Hematopoietic multipotent progenitor cell treated with erythropoietin and hydrocortisone succinate and interleukin-3 and kit ligand, for 6 days (in vitro differentiated cells): ENCODE measurements around the gene AP1M2.

Source experiments
- DNase-seq: peaks from one replicate; pipeline ENCODE4 v3.0.0-alpha.2; 2015

AP1M2 gene

DNA sequence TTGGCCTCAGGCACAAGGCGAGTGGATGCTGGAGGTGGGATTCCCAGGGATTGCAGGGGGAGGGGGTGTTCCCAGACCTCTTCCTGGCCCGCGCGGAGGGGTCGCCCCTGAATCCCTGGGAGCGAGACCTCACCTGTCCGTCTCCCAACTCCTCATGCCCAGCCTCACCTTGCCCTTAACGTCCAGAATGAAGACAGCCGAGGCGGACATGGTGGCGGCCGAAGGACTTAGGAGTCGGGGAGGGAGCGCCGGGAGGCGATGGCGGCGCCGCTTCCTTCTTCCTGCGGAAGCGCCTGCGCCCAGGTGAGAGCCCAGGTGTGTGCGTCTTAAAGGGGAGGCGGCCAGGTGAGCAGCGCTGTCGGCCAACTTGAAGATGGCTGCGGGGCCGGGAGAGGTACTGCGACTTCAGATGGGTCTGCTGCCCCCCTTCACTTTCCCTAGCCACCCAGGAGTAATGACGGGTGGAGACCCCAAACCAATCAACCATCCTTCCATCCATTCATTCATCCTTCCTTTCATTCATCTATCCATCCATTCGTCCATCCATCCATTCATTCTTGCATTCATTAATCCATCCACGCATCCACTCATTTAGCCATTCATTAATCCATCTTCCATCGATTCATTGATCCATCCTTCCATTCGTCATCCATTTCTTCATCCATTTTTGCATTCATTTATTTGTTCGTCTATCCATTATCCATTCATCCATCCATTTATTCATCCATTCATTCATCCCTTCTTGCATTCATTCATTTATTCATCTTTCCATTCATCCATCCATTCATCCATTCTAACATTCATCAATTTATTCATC lies at the start of gene AP1M2:
Gene AP1M2, minus strand, starts transcription at position 291 of the 817 bp plus-strand sequence. Its CDS starts 81 bp downstream, at position 210.
- no peak for DNase-seq

DNA sequence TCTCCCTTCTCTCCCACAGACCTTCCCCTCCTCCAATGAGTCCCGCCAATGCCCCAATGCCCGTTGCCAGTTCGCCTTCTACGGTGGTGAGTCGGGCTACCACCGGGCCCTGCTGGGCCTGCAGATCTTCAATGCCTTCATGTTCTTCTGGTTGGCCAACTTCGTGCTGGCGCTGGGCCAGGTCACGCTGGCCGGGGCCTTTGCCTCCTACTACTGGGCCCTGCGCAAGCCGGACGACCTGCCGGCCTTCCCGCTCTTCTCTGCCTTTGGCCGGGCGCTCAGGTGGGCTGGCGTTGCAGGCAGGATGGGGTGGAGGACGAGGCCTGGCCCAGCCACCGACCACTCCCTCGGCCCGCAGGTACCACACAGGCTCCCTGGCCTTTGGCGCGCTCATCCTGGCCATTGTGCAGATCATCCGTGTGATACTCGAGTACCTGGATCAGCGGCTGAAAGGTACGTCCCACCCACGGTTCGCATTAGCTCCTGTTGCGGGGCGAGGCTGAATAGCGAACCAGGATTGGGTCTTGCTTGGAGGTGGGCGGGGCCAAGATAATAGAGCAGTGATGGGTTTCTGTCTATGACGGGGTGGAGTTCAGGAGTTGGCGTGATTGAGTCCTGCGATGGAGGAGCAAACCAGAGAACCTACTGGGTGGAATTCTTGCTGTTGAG lies 49.3 kb upstream of the AP1M2 start:
- DNase-seq: no peak

DNA sequence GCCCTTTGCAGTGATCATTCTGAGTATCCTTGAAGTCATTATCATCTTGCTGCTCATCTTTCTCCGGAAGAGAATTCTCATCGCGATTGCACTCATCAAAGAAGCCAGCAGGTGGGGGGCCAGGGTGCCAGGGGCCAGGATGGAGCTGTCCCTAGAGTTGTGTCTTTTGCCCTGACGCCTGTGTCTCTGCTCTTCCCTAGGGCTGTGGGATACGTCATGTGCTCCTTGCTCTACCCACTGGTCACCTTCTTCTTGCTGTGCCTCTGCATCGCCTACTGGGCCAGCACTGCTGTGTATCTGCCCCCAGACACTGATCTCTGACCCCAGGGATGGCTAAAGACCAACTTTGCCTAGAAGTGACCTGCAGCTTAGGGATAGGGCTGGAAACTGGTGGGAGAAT lies 47.9 kb upstream of the AP1M2 start:
- DNase-seq: no peak

DNA sequence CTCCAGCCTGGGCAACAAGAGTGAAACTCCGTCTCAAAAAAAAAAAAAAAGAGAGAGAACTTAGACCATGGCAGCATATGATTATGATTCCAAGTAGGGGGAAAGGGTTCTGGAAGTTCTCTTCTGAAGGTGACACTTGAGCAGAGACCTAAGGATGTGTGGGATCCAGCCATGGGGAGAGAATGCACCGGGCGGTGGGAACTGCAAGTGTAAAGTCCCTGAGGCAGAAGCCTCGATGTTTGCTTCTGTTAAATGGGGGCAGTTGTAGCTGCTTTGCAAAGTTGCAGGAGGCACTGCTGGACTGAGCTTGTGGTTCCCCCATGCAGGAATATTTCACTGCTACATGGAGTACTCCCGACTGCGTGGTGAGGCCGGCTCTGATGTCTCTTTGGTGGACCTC lies 47.3 kb upstream of the AP1M2 start:
- DNase-seq: no peak

DNA sequence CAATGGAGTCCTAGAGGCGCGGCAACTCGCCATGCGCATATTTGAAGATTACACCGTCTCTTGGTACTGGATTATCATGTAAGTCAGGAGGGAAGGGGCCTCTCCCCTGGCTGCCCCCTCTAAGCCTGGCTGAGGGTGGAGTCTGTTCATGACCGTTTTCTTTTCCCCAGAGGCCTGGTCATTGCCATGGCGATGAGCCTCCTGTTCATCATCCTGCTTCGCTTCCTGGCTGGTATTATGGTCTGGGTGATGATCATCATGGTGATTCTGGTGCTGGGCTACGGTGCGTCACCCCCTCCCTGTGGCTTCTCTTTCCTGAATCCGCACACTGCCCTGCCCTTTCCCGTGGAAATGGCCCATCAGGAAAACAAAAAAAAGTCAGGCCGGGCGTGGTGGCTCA lies 44.8 kb upstream of the AP1M2 start:
- no peak for DNase-seq

DNA sequence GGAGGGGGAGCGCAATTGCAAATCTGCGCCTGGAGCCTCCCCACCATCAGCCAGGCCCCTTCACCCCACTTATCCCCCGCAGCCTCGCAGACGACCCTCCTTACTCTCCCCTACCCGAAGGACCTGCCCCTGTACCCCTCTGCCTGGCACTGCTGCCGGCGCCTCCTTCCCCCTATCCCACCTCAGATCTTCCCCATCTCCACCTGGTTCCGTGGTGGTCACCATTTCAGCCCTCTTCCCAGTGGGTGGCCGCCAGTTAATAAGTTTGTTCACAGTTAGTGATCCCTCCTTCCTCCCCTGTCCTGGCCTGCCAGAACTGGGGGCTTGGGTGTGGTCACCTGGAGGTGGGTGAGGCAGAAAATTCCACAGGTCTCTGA lies 38.6 kb upstream of the AP1M2 start:
- no peak for DNase-seq

DNA sequence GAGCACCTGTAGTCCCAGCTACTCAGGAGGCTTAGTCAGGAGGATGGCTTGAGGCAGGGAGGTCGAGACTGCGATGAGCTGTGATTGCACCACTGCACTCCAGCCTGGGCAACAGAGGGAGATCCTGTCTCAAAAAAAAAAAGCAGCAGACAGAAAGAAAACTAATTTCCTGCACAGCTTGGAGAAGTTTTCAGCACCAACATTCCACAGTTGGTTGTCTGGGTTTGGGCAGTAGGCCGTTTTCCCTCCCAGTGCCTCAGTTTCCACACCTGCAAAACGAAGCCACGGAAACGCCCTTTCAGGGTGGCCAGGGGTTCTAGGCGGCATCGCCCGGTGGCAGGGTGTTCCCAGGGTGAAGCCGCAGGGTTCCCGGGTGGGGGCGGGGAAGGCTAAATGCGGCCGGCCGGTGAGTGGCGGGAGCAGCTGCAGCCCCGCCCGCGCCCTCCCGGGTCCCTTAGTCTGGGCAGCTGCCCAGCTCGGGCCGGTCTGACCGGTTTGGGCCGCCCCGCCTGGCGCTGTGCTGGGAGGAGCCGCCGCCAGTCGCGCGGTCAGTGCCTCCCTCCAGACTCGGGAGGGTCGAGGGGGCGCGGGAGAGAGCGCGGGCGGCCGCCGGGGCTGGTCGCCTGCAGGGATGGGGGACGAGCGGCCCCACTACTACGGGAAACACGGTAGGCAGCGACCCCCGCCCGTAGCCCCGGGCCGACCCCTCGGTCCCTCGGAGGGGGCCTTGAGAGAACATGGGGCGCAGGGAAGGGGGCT lies 38.1 kb upstream of the AP1M2 start, which contains the start of gene SLC44A2:
Gene SLC44A2, plus strand, starts transcription at position 551 of the 759 bp plus-strand sequence. Its CDS starts 81 bp downstream, at position 632.
- DNase-seq: no peak

DNA sequence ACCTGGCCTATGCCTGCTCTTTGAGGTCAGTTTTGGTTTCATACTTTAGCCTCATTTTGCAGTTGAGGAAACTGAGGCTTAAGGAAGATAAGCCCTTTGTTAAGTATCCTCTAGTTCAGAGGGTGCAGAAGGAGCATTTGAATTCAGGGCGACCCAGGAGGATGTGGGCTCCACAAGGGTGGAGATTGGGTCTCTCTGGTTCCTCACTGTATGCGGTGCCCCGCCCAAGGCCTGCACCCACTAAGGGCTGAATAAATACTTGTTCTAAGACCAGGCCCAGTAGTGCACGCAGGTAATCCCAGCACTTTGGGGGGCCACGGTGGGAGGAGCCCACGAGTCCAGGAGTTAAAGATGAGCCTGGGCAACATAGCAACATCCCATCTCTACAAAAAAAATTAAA lies 37.5 kb upstream of the AP1M2 start:
- DNase-seq: no peak

DNA sequence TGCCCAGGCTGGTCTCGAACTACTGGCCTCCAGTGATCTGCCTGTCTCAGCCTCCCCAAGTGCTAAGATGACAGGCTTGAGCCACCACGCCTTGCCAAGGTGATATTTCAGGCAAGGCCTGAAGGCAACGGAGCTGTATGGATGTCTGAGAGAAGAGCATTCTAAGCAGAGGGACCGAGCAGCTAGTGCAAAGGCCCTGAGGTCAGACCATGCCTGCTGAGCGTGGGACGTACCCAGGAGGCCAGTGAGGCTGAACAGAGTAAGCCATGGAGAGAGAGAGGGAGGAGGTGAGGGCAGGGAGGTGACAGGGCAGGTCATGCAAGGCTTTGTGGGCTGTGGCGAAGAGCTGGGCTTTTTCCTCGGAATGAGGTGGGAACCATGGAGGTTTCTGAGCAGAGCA lies 34.9 kb upstream of the AP1M2 start:
- no peak for DNase-seq

DNA sequence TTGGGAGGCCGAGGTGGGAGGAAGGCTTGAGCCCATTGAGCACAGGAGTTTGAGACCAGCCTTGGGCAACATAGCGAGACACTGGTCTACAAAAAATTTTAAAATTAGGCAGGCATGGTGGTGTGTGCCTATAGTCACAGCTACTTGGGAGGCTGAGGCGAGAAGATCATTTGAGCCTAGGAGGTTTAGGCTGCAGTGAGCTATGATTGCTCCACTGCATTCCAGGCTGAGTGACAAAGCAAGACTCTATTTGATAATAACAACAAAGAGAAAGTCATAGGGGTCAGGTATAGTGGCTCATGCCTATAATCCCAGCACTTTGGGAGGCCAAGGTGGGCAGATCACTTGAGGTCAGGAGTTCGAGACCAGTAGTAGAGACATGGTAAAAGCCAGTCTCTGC lies 33.7 kb upstream of the AP1M2 start:
- no peak for DNase-seq

DNA sequence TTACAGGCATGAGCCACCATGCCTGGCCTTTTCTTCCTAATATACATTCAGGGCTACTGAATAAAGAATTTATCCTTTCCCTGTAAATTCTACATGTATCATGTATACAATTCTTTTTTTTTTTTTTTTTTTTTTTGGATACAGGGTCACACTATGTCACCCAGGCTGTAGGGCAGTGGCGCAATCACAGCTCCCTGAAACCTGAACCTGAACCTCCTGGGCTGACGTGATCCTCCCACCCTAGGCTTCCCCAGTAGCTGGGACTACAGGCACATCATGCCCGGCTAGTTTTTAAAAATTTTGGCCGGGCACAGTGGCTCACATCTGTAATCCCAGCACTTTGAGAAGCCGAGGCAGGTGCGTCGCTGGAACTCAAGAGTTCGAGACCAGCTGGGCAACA lies 31.7 kb upstream of the AP1M2 start:
- no peak for DNase-seq

DNA sequence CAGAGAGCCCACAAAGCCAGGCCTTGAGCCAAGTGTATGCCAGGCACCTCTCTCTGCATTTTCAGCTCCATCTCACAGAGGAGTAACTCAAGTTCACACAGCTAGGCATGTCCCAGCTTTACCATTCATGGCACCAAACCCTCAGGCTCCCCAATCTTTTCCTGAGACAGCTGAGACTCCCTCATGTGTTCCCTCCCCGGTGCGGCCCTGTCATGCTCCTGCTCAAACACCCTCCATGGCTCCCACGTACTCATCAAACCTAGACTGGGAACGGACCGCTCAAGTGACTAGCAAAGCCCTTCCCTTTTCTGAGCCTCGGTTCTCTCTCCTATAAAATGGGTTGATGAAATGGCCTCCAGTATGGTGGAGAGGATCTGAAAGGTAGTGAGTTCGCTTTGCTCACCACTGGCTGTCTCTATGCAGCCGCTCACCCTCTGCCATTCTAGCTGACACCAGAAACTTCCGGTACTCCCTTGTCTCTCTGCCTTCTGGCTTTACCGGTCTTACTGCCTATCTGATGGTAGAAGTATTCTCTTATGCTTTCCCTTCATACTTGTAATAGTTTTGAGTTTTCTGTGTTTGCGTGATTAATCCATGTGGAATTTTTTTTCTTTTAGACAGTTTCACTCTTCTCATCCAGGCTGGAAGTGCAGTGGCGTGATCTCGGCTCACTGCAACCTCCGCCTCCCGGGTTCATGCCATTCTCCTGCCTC lies 30.5 kb upstream of the AP1M2 start:
- peak; percentile 60 for DNase-seq

DNA sequence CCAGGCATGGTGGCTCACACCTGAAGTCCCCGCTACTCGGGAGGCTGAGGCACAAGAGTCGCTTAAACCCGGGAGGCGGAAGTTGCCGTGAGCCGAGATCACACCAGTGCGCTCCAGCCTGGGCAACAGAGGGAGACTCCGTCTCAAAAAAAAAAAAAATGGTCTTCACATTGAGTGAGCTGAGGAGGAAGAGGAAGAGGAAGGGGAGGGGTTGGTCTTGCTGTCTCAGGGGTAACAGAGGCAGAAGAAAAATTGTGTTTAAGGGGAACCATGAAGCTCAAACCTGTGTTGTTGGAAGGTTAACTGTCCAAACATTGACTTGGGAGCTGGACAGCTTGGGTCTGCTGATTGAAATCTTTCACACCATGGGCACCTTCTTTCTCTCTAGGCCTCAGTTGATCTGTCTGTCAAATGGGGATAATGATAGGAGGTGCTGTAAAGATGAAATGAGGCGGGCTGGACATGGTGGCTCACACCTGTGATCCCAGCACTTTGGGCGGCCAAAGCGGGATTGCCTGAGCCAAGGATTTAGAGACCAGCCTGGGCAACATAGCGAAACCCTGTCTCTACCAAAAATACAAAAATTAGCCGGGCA lies 28.4 kb upstream of the AP1M2 start:
- DNase-seq: no peak

DNA sequence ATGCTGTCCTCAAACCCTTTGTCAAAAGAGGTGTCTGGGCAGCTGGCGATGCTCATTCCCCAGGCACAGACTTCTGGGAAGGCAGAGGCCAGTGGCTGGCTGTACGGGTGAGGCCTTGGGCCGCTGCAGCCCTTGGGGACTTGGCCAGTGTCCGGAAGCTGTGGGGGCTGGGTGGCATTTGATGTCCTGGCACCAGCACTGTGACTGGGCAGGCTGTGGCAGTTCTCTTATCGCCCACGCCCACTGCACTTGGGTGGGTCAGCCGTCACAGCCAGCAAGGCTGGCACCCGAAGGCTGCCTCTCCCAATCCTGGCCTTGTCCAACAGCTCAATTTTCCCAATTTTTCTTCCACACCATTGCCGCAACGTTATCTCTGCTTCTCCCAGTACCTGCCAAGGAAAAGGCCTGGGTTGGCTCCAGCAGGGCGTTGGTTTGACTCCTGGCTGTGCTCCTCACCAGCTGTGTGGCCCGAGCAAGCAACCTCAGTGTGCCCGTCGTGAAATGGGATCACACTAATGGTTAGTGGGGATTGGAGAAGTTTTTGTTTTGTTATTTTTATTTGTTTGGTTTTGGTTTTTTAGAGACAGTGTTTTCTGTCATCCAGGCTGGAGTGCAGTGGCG lies 25.5 kb upstream of the AP1M2 start:
- DNase-seq: peak; percentile 72

DNA sequence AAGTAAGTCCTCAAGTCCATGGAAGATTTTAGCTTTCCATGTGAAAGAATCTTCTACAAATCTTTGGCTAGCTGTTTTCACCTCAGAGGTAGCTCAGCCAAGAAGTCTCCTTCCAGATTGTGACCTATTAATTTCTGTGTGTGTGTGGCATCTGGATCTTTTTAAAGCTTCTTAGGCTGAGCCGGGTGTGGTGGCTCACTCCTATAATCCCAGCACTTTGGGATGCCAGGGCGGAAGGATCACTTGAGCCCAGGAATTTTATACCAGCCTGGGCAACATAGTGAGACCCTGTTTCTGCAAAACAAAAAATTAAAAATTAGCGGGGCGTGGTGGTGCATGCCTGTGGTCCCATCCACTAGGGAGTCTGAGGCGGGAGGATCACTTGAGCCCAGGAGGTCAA lies 24.8 kb upstream of the AP1M2 start:
- DNase-seq: no peak

DNA sequence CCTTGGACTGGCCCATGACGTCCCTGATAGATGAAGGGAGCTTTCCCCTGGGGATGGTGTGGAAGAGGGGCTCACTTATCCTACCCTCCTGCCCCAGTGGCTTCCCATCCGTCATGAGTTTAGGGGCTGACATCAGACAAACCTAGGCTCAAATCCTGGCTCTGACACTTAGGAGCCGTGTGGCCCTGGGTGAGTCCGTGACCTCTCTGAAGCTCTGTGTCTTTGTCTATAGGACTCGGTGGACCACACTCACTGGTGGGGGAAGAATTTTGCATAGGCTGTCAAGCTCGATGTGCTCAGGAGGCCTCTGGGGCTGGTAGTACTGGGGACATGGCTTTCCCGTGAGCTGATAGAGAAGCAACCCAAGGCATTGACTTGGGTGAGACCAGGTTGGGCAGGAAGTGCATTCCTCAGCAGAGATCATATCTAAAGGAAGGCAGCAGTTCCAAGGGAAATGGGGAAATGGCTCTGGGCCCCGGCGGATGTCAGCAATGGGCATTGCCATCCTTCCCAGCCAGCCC lies 17.4 kb upstream of the AP1M2 start:
- peak; percentile 36 for DNase-seq

DNA sequence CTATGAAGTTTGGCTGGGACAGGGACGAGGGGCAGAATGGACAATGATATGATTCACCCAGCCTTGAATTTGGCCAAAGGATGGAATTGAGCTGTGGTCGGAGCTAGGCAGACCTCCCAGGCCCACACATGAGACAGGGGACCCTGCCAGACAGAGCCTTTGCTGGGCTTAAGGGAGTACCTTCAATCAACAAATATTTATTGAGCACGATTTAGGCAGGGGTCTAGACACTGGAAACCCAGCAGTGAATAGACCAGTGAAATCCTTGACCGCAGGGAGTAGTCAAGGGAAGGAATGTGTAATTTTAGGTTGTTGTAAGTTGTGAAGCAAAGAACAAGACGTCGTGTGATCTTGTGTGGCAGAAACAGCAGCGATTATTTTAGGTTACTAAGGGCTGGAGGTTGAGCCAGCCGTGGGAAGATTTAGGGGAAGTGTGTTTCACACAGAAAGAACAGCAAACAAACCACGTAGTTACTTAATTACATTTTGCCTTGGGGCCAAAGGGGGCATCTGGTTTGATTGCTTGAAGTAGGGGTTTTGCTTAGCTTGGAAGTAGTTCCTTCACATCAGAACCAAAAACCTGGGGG lies 16.9 kb upstream of the AP1M2 start:
- peak; percentile 74 for DNase-seq

DNA sequence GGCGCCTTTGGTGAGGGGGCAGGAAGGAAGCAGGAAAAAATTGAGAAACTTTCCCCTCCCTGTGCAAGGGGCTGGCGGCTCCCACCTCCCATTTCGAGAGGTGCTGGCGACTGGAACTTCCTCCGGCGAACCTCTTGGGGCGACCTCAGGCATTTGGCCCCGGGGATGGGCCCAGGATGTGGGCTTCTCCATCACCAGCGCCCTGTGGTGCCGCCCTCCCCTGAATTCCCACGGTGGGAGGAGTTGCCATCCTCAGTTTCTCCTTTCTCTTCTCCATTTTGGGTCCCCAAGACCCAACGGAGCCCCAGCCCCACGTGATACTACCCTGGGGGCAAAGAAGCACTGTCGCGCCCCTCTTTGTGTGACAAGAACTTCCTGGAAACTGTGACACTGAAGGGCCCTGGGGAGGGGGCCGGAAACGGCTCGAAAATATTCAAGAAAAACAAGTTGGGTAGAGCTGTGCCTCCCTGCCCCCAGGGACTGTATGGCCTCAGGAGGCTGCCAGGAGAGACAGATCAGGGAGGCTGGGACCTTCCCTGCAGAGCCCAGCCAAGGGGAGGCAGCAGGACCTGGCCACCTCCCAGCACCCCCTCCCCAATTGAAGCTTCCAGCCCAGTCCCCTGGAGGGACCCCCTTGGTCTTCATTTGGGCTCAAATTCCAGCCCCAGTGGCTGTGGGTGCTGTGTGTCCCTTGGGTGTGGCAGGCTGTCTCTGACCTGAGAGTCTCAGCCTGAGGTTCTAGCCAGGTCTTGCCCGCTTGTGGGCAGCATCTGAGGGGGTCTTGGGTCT lies 16.2 kb upstream of the AP1M2 start:
- peak; percentile 60 for DNase-seq

DNA sequence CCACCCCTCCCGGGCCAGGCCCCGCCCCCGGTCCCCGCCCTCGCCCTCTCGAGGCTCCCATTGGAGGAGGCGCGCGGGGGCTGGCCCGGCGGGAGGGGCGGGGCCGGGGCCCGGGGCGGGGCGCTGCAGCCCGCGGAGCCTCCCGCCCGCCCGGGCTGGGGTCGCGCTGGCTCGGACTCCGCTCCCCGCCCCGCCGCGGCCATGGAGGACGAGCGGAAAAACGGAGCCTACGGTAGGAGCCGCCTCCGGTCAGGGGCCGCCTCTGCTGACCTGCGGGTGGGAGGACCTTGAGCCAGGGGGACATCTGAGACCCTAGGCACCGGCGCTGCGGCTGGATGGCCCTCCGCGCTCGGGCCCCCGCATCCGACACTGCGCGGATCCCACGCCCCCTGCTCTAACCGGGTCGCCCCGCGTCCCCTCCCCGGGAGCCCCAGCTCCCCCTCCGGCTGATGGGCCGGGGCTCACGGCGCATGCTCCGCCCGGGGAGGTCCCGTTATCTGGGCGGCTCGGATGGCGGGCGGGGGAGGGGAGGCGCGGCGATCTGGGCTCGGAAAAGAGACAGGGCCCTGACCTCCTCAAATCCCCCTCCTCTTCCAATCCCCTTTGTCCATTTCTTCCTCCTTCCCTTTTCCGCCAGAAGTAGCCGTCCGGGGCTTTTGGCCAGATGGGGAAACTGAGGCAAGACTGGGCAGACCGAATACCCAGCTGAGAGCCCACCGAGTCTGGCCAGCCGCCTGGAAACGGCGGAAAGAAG lies 15.4 kb upstream of the AP1M2 start:
- peak; percentile 91 for DNase-seq

DNA sequence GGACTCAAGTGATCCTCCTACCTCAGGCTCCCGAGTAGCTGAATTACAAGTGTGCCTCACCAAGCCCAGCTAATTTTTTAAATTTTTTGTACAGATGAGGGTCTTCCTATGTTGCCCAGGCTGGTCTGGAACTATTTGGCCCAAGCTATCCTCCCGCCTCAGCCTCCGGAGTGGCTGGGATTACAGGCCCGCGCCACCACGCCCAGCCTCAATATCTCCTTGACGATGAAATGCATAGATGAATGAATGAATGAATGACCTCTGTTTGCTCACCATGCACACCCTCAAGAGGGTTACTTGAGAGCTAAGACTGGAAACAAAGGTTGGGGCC lies 14.9 kb upstream of the AP1M2 start:
- DNase-seq: no peak
